Measurements from ENCODE around the gene SIM2.
"Not testable (repeated sequence)": the region's sequence is repeated elsewhere in the genome, so short reads cannot be mapped to it uniquely, and the experiment has no call there.

The SIM2 gene, protein sequence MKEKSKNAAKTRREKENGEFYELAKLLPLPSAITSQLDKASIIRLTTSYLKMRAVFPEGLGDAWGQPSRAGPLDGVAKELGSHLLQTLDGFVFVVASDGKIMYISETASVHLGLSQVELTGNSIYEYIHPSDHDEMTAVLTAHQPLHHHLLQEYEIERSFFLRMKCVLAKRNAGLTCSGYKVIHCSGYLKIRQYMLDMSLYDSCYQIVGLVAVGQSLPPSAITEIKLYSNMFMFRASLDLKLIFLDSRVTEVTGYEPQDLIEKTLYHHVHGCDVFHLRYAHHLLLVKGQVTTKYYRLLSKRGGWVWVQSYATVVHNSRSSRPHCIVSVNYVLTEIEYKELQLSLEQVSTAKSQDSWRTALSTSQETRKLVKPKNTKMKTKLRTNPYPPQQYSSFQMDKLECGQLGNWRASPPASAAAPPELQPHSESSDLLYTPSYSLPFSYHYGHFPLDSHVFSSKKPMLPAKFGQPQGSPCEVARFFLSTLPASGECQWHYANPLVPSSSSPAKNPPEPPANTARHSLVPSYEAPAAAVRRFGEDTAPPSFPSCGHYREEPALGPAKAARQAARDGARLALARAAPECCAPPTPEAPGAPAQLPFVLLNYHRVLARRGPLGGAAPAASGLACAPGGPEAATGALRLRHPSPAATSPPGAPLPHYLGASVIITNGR

GRCh38 chr21:36698981-36699545 lies at the start of gene SIM2:
SIM2 (plus strand) TSS chr21:36699115; CDS start chr21:36699747, 632 bp downstream.
- peak; percentile 38 for DNase-seq

GRCh38 chr21:36654324-36654723 lies 44.6 kb upstream of the SIM2 start:
- DNase-seq, result no peak

GRCh38 chr21:36654796-36655325 lies 44.1 kb upstream of the SIM2 start:
- no peak for DNase-seq

- no peak for DNase-seq
Observed at GRCh38 chr21:36656138-36656537, 42.8 kb upstream of the SIM2 start.

DNA sequence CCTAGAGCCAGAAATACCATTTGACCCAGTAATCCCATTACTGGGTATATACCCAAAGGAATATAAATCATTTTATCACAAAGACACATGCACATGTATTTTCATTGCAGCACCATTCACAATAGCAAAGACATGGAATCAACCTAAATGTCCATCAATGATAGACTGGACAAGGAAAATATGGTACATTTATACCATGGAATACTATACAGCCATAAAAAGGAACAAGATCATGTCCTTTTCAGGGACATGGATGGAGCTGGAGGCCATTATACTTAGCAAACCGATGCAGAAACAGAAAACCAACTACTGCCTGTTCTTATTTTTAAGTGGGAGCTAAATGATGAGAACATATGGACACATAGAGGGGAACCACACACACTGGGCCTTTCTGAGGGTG lies 41.6 kb upstream of the SIM2 start:
- not testable (repeated sequence) for DNase-seq

GRCh38 chr21:36657999-36658398 lies 40.9 kb upstream of the SIM2 start:
- no peak for DNase-seq

GRCh38 chr21:36658926-36659325 lies 40.0 kb upstream of the SIM2 start:
- no peak for DNase-seq

GRCh38 chr21:36661511-36662309 lies 37.2 kb upstream of the SIM2 start:
- peak; percentile 28 for DNase-seq

- DNase-seq, result no peak
Observed at GRCh38 chr21:36663033-36663855, 35.7 kb upstream of the SIM2 start.

GRCh38 chr21:36664662-36664990 lies 34.3 kb upstream of the SIM2 start:
- DNase-seq, result no peak

GRCh38 chr21:36665806-36666205 lies 33.1 kb upstream of the SIM2 start:
- no peak for DNase-seq

DNA sequence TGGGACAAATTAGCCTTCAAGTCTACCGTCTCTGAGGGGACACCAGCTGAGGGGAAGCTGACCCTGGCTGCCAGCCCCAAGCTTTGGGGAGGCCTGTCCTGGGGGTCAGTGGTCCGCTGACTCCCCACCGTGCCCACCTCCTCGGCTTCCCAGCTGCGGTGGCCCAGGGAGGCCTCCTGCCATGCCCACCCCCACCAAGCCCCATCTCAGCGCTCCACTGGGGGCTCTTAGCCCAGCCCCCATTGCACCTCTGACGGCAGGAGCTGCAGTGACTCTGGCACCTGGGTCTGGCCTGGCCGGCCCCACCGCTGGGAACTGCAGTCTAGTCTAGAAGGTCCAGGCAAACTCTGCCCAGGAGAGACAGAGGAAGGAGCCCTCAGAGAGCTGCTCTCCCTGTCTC lies 30.2 kb upstream of the SIM2 start:
- DNase-seq, result no peak

DNA sequence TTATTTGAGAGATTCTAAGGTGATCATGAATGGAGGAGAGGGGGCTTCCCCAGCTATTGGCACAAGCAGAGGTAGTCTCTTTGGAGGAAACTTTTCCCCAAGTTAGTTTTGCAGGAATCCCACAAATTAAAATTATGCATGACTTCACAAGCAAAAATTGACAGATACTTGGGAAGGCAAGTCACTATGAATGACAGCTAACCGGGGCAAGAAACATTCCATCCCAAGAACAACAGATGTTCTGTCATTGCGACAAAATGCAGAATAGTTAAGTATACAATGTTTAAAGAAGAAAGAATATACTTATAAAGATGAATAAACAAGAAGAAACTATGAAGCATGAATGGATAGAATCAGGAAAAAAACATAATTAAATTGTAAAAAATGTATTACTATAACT lies 27.1 kb upstream of the SIM2 start:
- DNase-seq, result no peak

DNA sequence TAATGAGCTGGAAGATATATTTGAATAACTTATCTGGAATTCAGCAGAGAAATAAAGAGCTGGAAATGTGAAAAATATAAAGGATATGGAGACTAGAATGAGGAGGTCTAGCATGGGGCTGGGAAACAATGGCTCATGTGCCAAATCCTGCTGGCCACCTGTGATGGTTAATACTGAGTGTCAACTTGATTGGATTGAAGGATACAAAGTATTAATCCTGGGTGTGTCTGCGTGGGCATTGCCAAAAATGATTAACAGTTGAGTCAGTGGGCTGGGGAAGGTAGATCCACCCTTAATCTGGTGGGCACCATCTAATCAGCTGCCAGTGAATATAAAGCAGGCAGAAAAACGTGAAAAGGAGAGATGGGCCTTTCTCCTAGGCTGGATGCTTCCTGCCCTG lies 26.6 kb upstream of the SIM2 start:
- DNase-seq, result not testable (repeated sequence)

- no peak for DNase-seq
Observed at GRCh38 chr21:36672737-36673136, 26.2 kb upstream of the SIM2 start.

DNA sequence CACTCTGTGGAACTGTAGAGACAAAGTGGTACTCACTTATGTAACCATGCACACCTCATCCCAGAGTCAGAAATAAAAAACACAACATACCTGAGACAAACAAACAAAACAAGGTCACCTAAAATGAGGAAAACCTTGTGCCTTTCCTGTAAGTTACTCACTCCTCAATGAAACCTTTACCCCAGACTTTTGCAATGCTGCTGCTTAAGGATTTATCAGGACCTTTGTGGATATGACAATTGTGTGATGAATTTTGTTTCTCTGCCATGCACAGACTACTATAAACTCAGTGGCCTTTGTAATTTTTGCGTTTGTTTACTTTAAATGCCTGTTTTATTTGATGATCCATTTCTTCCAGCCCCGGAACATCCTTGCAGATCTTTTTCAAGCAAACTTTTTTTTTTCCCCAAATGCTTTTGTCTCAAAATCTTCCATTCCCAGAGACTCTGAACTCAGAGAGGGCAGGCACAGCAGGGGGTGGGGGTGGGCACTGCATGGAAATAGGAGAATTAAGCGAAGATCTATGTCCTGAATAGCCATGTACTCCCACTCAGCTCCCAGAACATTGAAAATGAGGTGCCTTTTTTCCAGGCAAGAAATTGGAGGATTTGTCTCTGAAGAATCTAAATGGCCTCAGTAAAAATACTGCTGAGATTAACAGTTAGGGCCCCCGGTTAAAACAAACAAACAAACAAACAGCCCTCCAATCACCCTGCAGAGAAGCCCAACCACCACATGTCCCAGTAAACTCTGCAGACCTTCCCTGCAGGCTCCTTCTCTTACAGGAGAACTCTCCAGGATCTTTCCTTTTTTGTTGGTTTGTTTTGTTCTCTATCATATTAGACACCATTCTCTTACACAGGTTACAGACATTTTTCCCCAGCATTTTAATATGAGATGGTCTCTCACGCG lies 22.6 kb upstream of the SIM2 start:
- DNase-seq, result no peak

GRCh38 chr21:36677443-36677842 lies 21.5 kb upstream of the SIM2 start:
- no peak for DNase-seq

DNA sequence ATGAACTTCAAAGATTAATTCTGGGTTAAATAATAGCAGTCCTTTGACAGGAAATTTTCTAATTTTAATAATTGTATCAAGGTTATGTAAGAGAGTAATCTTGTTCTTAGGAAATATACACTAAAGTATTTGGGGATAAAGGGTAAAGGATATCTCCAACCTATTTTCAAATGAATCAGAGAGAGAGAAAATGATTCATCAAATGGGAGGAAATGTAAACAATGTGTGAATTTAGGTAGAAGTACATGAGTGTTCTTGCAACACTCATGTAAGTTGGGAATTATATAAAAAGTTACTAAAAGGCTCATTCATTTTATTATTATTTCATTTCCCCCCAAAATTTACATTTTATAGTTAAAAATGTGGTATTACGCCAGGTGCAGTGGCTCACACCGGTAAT lies 20.4 kb upstream of the SIM2 start:
- no peak for DNase-seq

- no peak for DNase-seq
Observed at GRCh38 chr21:36681117-36681631, 17.7 kb upstream of the SIM2 start.

DNA sequence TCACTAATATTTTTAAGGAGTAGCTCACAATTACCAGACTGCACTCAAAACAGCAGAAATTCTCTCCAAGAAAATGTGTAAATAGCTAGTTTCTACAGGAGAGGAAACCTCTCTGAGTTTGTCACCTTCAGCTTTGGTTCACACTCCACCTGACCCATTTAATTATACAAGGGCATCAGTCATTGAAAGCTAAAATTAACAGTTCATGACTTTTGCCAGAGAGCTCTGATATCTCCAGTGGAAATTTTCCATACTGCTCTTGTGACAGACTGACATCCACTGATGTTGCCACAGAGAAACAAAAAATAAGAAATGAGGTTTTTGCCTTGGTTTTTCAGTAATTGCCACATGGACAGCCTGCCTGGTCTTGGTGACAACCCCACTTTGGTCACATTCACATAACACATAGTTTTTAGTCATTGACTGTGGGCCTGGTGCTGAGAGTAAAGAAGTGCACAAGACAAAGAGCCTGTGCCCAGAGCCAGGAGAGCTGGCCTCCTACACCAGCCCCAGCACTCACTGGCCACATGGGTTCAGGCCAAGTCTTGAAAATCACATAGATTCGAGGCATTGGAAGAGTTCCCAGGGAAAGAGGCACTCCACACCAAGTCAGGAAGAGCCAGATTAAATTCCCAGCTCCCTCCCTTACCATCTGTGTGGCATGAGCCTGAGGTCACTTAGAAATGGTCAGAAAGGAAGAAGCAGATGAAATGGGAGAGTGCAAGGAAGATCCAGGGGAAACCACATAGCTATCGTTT lies 13.8 kb upstream of the SIM2 start:
- DNase-seq, result no peak

Measured in COR-L47 (cell line).